ENCODE measurements around the gene ZNF746.

DNA sequence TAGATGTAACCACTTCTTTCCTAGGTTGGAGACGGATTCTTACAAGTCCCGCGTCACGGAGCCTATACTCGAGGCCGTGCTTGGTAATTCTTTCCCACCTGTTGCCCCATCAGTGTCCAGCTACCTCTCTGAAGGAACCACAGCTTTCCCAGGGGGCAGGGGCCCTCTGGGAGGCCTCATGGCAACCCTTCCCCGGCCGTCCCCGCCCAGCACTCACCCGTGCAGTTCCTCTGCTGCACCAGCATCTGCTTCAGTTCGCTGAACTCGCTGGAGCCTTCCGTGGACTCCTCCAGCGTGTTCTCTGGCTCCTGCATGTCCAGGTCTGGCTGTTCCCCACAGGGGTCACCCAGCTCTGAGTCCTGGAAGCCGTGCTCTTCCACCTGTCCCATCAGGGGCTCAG lies 61.3 kb downstream of the ZNF746 start:
- no peak for TF ChIP-seq POLR2AphosphoS5 (IDR thresholded peaks at IDR 0.05; ENCODE audit: low read depth, low read length)
- no peak for TF ChIP-seq SPI1 (IDR thresholded peaks at IDR 0.05; ENCODE audit: low read depth, low read length)
- TF ChIP-seq POLR2A (IDR thresholded peaks at IDR 0.05; ENCODE audit: low read depth, low read length): no peak
- no peak for TF ChIP-seq POU2F2 (IDR thresholded peaks at IDR 0.05; ENCODE audit: low read depth, low read length)
- no peak for TF ChIP-seq TAF1 (IDR thresholded peaks at IDR 0.05; ENCODE audit: low read depth, low read length)
- no peak for TF ChIP-seq PAX5 (IDR thresholded peaks at IDR 0.05; ENCODE audit: insufficient read depth, low read length, severe bottlenecking)

Measured in GM12891 (cell line).